ENCODE data around the gene CLDN19. TPM values are rescaled to one million over a fixed set of nuclear protein-coding genes. Genes with fewer than 3 reads are reported as not detected.

Gene CLDN19
- total and polyA plus RNA-seq, 2 of the 8 experiments (the other 6 are each of a cell fraction or from before 2014, with no cell fraction given), result 9.7 to 17.2 TPM

DNA sequence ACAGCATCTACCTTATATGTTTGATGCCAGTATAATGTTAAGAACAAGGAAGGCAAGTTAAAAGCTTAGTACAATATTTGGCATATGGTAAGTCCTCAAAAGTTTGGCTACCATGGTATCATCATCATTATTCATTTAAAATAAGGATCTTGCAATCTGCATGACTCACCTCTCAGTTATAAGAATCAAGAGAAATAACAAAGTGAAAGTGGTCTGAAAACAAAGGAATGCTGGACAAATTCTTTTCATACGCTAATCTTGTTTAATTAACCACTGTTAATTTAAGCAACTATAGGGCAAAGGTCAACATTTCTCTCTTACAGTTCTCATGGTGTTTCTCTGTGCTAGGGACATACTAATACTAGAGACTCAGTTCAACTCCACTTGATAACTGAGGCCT, 13.0 kb upstream of the CLDN19 start:
- H3K4me1 ChIP-seq (replicated peaks in 1 of 4; ENCODE audit: control insufficient read depth in 3 of 4, insufficient read depth in 4 of 4, low read length in 3 of 4), result no peaks in the 10 kb centered on the region
- H2BK120ac ChIP-seq (replicated peaks; ENCODE audit: low read depth, low read length), result no peak overlapping the region
- H3K79me2 ChIP-seq (ENCODE audit: control insufficient read depth in 1 of 2, insufficient read depth in 2 of 2, low read length in 2 of 2), result no peaks in the 10 kb centered on the region
- no peak overlapping the region for H4K91ac ChIP-seq (replicated peaks; ENCODE audit: insufficient read length, low read length)
- peaks cover 23 to 75% (median 49%) of the 10 kb centered on the region in 4 experiments for H3K36me3 ChIP-seq (ENCODE audit: control insufficient read depth in 2 of 4, insufficient read depth in 4 of 4, low read length in 3 of 4)
- H4K20me1 ChIP-seq (replicated peaks in 1 of 2; ENCODE audit: control insufficient read depth in 1 of 2, insufficient read depth in 2 of 2, low read length in 2 of 2), result peaks cover 0 to 4% of the 10 kb centered on the region in 2 experiments
- H2AFZ ChIP-seq (ENCODE audit: low read length), result no peak overlapping the region
- no peak overlapping the region for H3K18ac ChIP-seq (ENCODE audit: extremely low read depth, low read length)
- DNase-seq (ENCODE audit: low read depth in 1 of 2, low spot score in 2 of 2), result no peak
- no peak overlapping the region for H2BK5ac ChIP-seq (ENCODE audit: low read depth, low read length)
- no peak overlapping the region for H4K8ac ChIP-seq (ENCODE audit: extremely low read depth, insufficient read depth, low read length)
- H3K4me3 ChIP-seq (ENCODE audit: extremely low read depth in 1 of 4, insufficient read depth in 2 of 4, low read depth in 3 of 4, low read length in 4 of 4), result no peak overlapping the region
- peaks cover 4 to 9% of the 10 kb centered on the region in 2 experiments; a peak in 3 of 4 replicates for H3K9me3 ChIP-seq (ENCODE audit: insufficient read depth in 2 of 2, low read depth in 1 of 2, low read length in 1 of 2)
- no peak overlapping the region for H2BK12ac ChIP-seq (ENCODE audit: low read depth, low read length)
- H3K79me1 ChIP-seq (ENCODE audit: low read depth, low read length), result no peaks in the 10 kb centered on the region
- H3K23me2 ChIP-seq (ENCODE audit: low read depth, low read length), result no peaks in the 10 kb centered on the region
- no peak overlapping the region for H4K5ac ChIP-seq (ENCODE audit: insufficient read length, low read depth, low read length)
- H2BK20ac ChIP-seq (ENCODE audit: low read length), result no peak overlapping the region
- no peak overlapping the region for H2BK15ac ChIP-seq (ENCODE audit: low read length)
- H3K23ac ChIP-seq (ENCODE audit: insufficient read length), result no peak overlapping the region
- TF ChIP-seq BRCA1 (IDR thresholded peaks at IDR 0.05; ENCODE audit: low read depth, low read length), result no peak
- no peak overlapping the region for H3K9ac ChIP-seq (replicated peaks in 1 of 4; ENCODE audit: extremely low read depth in 1 of 4, low read depth in 3 of 4, low read length in 3 of 4)
- no peaks in the 10 kb centered on the region for H3K27me3 ChIP-seq (replicated peaks in 1 of 4; ENCODE audit: control insufficient read depth in 3 of 4, extremely low read depth in 1 of 4, insufficient read depth in 3 of 4, low read length in 3 of 4)
- no peak overlapping the region for H2AK5ac ChIP-seq (ENCODE audit: low read depth, low read length)
- H3K14ac ChIP-seq (ENCODE audit: insufficient read length), result no peak overlapping the region
- 36% methylated on average over 1 of the region's 1 CpG; no CpG with 5 or more reads in 1 of the 2 experiments for WGBS, 2 experiments (ENCODE audit: extremely low coverage in 1 of 2, insufficient coverage in 1 of 2, insufficient read length in 1 of 2, insufficient replicate concordance in 2 of 2, low coverage in 1 of 2, low lambda C conversion rate in 2 of 2, missing lambda C conversion rate in 1 of 2)
- H3K56ac ChIP-seq (replicated peaks; ENCODE audit: insufficient read length, low read depth, low read length), result no peak overlapping the region
- H3K4me2 ChIP-seq (ENCODE audit: insufficient read depth in 1 of 2, low read depth in 2 of 2, low read length in 2 of 2), result no peak overlapping the region
- CTCF ChIA-PET (ENCODE audit: partially characterized antibody), result interaction anchor here (0.6 to 1.5 kb wide), 9 partner anchors 11 to 578 kb away, joined by 3 to 5 read pairs (median 3); partner anchors contain the start of gene CLDN19
- POLR2A ChIA-PET (ENCODE audit: partially characterized antibody), result interaction anchor here (0.9 to 2.3 kb wide), 2 partner anchors 11 to 70 kb away, joined by 3 to 8 read pairs; partner anchors contain the start of gene YBX1
- no peak for FAIRE-seq
- H3K27ac ChIP-seq (ENCODE audit: low read depth, low read length), result no peak overlapping the region
- no peak overlapping the region for H3K4ac ChIP-seq (replicated peaks; ENCODE audit: insufficient read length, low read depth, low read length)

All from H1 (cell line).